ENCODE results near the gene ORC2. TPM values are rescaled to one million over a fixed set of nuclear protein-coding genes. Genes with fewer than 3 reads are reported as not detected.
"Not testable (repeated sequence)": the region's sequence is repeated elsewhere in the genome, so short reads cannot be mapped to it uniquely, and the experiment has no call there.

Gene ORC2
- total RNA-seq, 4 donors from 2014 or later = 17.8 to 32.3 (median 20.1) TPM

DNA sequence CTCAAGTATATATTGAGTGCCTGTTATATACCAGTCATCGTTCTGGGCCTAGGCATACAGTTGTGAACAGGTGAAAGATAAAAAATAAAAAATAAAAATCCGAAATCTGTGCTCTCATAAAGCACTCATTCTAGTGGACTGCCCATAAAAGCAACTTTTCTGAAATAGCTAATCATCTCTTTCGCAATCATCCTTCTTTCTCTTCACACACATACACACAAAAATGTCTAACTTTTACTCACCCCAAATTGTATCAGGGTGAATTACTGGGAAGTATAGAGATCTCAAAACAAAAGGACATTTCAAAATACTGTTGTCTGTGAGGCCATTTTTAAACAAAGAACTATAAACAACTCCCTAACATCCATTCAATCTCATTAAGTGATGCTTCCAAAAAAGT lies 29.6 kb upstream of the ORC2 start:
- Histone ChIP-seq H3K4me1 (no peaks in the 10 kb centered on the region), H3K27ac (no peak overlapping the region), H3K4me3 (no peak overlapping the region), H3K9me3 (no peaks in the 10 kb centered on the region), H3K27me3 (no peaks in the 10 kb centered on the region), H3K36me3 (peaks cover 2 to 90% (median 7%) of the 10 kb centered on the region in 3 donors)
- no peak for TF ChIP-seq POLR2A (IDR thresholded peaks at IDR 0.05)
- no peak for TF ChIP-seq EP300 (IDR thresholded peaks at IDR 0.05)
- TF ChIP-seq, protein P1, sequence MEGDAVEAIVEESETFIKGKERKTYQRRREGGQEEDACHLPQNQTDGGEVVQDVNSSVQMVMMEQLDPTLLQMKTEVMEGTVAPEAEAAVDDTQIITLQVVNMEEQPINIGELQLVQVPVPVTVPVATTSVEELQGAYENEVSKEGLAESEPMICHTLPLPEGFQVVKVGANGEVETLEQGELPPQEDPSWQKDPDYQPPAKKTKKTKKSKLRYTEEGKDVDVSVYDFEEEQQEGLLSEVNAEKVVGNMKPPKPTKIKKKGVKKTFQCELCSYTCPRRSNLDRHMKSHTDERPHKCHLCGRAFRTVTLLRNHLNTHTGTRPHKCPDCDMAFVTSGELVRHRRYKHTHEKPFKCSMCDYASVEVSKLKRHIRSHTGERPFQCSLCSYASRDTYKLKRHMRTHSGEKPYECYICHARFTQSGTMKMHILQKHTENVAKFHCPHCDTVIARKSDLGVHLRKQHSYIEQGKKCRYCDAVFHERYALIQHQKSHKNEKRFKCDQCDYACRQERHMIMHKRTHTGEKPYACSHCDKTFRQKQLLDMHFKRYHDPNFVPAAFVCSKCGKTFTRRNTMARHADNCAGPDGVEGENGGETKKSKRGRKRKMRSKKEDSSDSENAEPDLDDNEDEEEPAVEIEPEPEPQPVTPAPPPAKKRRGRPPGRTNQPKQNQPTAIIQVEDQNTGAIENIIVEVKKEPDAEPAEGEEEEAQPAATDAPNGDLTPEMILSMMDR (IDR thresholded peaks at IDR 0.05) = no peak
- no peak for DNase-seq (ENCODE audit: low spot score in 2 of 2)
- WGBS, 2 donors = 93% methylated on average over 3 of the region's 3 CpGs

DNA sequence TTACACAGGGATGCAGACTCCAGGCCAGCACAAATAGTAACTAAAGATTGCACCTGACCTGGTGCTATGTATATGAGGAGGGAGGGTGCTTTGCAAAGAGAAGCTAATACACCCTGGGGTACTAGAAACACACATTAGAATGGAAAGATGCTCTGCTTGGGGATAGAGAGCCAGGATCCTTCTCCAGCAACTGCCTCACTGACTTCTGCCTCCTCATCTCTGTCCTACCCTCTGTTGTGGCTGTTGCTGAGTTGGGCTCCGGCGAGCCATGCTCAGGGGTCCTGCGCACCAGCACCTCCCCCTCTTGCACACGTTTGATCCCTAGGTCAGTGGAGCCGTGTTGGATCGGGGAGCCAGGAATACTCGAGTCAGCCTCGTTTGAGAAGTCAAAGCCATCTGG lies 23.7 kb upstream of the ORC2 start:
- no peaks in the 10 kb centered on the region for H3K9me3 ChIP-seq
- H3K27me3 ChIP-seq = no peaks in the 10 kb centered on the region
- H3K36me3 ChIP-seq = peaks cover 0 to 53% (median 0%) of the 10 kb centered on the region in 3 donors
- 73 to 78% methylated on average over 8 of the region's 8 CpGs for WGBS, 2 donors
- DNase-seq (ENCODE audit: low spot score in 2 of 2) = no peak
- H3K4me1 ChIP-seq = peaks cover 0 to 12% (median 0%) of the 10 kb centered on the region in 4 donors
- H3K4me3 ChIP-seq = no peak overlapping the region
- TF ChIP-seq EP300 (IDR thresholded peaks at IDR 0.05) (no peak), POLR2A (IDR thresholded peaks at IDR 0.05) (no peak)
- TF ChIP-seq, protein P1 (IDR thresholded peaks at IDR 0.05) = no peak
- H3K27ac ChIP-seq = no peak overlapping the region

DNA sequence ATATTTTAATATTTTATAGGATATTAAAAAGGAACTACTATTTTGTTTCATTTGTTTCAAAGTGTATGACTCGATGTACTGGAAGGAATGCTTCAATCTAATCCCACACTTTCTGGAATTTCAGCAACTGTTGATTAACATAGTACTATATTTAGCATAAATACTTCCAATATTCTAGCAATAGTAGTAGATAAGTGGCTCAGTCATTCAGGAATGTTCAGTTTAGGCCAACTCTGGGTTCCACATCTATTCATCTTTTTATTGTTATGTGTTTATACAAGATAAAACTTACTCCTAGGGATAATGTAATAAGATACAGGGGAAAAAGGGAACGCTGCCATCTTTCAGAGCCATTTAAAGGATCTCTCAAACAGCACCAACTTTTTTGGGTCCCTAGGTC lies 22.3 kb upstream of the ORC2 start:
- H3K27ac ChIP-seq = no peak overlapping the region
- no peaks in the 10 kb centered on the region for H3K9me3 ChIP-seq
- WGBS, 2 donors = 51 to 60% methylated on average over 2 of the region's 2 CpGs
- TF ChIP-seq EP300 (IDR thresholded peaks at IDR 0.05) (no peak), POLR2A (IDR thresholded peaks at IDR 0.05) (no peak)
- TF ChIP-seq, protein P1 (IDR thresholded peaks at IDR 0.05) = no peak
- peaks cover 0 to 50% (median 4%) of the 10 kb centered on the region in 3 donors for H3K36me3 ChIP-seq
- H3K4me3 ChIP-seq = no peak overlapping the region
- DNase-seq (ENCODE audit: low spot score in 2 of 2) = no peak
- H3K4me1 ChIP-seq = peaks cover 0 to 12% (median 0%) of the 10 kb centered on the region in 4 donors
- no peaks in the 10 kb centered on the region for H3K27me3 ChIP-seq

DNA sequence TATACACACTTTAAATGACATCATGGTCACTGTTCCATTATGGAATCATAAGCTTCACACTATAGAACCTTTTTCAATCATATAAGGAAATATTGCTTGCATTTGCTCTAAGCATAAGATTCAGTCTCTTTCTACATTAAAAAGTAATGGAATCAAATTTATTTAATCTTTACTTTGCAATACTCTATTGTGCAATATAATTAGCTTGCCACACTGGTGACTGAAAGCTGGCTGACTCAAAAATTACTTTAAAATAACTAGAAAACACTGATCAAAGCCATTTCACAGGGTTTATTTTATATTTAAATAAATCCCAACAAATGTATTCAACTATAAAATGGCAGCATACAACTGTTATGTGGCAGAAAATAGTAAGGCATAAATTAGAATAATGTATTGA lies 13.2 kb upstream of the ORC2 start:
- Histone ChIP-seq H3K27ac (no peak overlapping the region), H3K4me1 (no peaks in the 10 kb centered on the region), H3K4me3 (no peak overlapping the region), H3K36me3 (peaks cover 0 to 17% (median 5%) of the 10 kb centered on the region in 3 donors), H3K9me3 (no peaks in the 10 kb centered on the region), H3K27me3 (no peaks in the 10 kb centered on the region)
- DNase-seq (ENCODE audit: low spot score in 2 of 2) = no peak
- TF ChIP-seq, protein P1 (IDR thresholded peaks at IDR 0.05) = no peak
- TF ChIP-seq EP300 (IDR thresholded peaks at IDR 0.05) = no peak
- TF ChIP-seq POLR2A (IDR thresholded peaks at IDR 0.05) = no peak

DNA sequence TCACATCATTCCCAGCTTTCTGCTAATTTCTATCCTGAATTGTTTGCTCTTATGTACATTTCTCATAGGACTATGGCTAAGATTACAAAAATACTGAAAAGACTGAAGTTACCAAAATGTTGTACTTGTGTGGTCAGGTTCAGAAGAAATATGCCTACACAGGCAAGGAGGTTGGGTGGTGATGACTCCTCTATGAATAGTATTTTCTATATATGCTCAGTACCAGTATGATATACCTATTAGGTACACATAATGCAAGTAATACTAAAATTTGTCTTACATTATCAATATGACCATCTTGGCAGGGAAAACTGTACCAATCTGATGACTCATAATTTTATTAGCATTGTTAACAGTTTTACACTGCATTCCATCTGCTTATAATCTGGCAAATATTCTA lies 12.2 kb upstream of the ORC2 start:
- H3K4me3 ChIP-seq = no peak overlapping the region

DNA sequence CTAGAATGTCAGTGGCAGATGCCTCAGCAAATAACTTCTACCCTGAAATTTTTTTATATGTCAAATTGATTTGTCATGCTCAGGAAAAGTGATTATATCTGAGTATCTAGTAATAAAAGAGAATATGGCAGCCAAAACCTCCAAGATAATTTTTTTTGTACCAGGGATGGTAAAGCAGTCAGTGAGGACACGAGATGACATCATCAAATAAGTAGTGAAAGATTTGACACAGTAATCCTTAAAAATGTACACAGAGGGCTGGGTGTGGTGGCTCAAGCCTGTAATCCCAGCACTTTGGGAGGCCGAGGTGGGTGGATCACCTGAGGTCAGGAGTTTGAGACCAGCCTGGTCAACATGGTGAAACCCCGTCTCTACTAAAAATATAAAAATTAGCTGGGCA lies 6.6 kb upstream of the ORC2 start:
- H3K27me3 ChIP-seq; H3K9me3 ChIP-seq; H3K27ac ChIP-seq; H3K4me3 ChIP-seq; DNase-seq (ENCODE audit: low spot score in 2 of 2); H3K36me3 ChIP-seq: not testable (repeated sequence)
- 95% methylated on average over 3 of the region's 3 CpGs for WGBS, 2 donors
- H3K4me1 ChIP-seq = peaks cover 0 to 20% (median 3%) of the 10 kb centered on the region in 4 donors

More for the DNA sequence above, 12.2 kb upstream of the ORC2 start:
- TF ChIP-seq POLR2A (IDR thresholded peaks at IDR 0.05) = no peak
- TF ChIP-seq EP300 (IDR thresholded peaks at IDR 0.05) = no peak
- TF ChIP-seq, protein P1 (IDR thresholded peaks at IDR 0.05) = no peak
- Histone ChIP-seq H3K27ac (no peak overlapping the region), H3K27me3 (no peaks in the 10 kb centered on the region), H3K4me1 (no peaks in the 10 kb centered on the region), H3K36me3 (peaks cover 0 to 7% (median under 1%) of the 10 kb centered on the region in 3 donors), H3K9me3 (no peaks in the 10 kb centered on the region)
- no peak for DNase-seq (ENCODE audit: low spot score in 2 of 2)
